ENCODE data around the gene RAB12.

DNA sequence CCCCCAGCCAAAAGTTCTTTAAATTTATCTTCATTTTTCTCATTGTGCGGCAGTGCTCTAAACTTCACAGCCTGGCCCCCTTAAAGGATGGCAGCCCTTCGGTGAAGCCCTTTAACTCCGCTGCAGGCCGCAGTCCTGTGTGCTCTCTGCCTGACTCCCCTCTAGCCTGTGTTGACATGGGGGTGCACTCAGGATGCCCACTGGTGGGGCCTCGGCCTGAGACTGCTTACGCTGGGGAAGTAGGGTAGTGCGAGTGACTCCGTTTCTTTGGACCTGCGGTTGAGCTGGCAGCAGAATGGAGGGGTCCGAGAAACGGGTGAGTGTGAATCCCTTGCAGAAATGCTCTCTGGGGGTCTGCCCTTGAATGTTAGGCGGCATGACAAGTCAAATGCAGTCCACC lies 5.6 kb downstream of the RAB12 start:
- TF ChIP-seq ATF2 (IDR thresholded peaks at IDR 0.05; ENCODE audit: low read length) (no peak), SP2 (IDR thresholded peaks at IDR 0.05; ENCODE audit: low read length) (no peak), EZH2 (IDR thresholded peaks at IDR 0.05; ENCODE audit: low read depth, low read length, severe bottlenecking) (no peak)
- TF ChIP-seq, protein P1, sequence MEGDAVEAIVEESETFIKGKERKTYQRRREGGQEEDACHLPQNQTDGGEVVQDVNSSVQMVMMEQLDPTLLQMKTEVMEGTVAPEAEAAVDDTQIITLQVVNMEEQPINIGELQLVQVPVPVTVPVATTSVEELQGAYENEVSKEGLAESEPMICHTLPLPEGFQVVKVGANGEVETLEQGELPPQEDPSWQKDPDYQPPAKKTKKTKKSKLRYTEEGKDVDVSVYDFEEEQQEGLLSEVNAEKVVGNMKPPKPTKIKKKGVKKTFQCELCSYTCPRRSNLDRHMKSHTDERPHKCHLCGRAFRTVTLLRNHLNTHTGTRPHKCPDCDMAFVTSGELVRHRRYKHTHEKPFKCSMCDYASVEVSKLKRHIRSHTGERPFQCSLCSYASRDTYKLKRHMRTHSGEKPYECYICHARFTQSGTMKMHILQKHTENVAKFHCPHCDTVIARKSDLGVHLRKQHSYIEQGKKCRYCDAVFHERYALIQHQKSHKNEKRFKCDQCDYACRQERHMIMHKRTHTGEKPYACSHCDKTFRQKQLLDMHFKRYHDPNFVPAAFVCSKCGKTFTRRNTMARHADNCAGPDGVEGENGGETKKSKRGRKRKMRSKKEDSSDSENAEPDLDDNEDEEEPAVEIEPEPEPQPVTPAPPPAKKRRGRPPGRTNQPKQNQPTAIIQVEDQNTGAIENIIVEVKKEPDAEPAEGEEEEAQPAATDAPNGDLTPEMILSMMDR (IDR thresholded peaks at IDR 0.05; ENCODE audit: control extremely low read depth in 1 of 3, insufficient read depth in 1 of 3, low read depth in 1 of 3, low read length in 3 of 3) = peak in 1 of 3 experiments; percentile 4; a peak in 1 of 4 replicates
